Pancreas (tissue), 10 donors: ENCODE data around the gene VARS1. TPM values are rescaled to one million over a fixed set of nuclear protein-coding genes. Genes with fewer than 3 reads are reported as not detected.
A peak's percentile ranks its signal among the peaks of the same experiment; 100 is the strongest.

Experiments
- ATAC-seq, 4 donors: fragments of 200-7000 bp; cut with Tn5 transposase; one replicate each; pipeline versions ENCODE4 v1.8.0 to v1.9.1; 2020; ENCODE audit warnings: mild to moderate bottlenecking in 4 of 4, moderate library complexity in 4 of 4
- DNase-seq, 6 donors: peaks; one replicate each; pipeline ENCODE4 v3.0.0-alpha.2; 2020
- FAIRE-seq: peaks from 2 replicates; lab custom pipeline; 2012; peaks lifted over from hg19 to GRCh38; lab: Jason Lieb, UNC
- H3K27ac ChIP-seq, 4 donors: fragments of 200-600 bp; sonication (generic); 1 replicate in 3 of 4; 2 replicates in 1 of 4; pipeline versions ENCODE4 v1.5.0 to v1.8.0; 2020
- H3K27me3 ChIP-seq, 4 donors: fragments of 200-600 bp; one replicate each; pipeline ENCODE4 v1.8.0; 2021
- H3K36me3 ChIP-seq, 3 donors: fragments of 200-600 bp; sonication (generic) in 1 of 3; one replicate each; pipeline versions ENCODE4 v1.5.0 to v1.8.0; 2020 to 2021
- H3K4me1 ChIP-seq, 3 donors: fragments of 200-600 bp; one replicate each; pipeline ENCODE4 v1.8.0; 2021
- H3K4me3 ChIP-seq, 4 donors: fragments of 200-600 bp; sonication (generic) in 2 of 4; one replicate each; pipeline versions ENCODE4 v1.5.0 to v1.8.0; 2020 to 2021
- H3K9me3 ChIP-seq, 4 donors: fragments of 200-600 bp; one replicate each; pipeline ENCODE4 v1.8.0; 2021
- WGBS, 2 donors: extraction: QIAGEN DNeasy Blood & Tissue Kit; methylation state at CpG; one replicate each; pipeline ENCODE4 v1.1.7; 2013; 5-methylcytosine and 5-hydroxymethylcytosine counted together
- intact Hi-C, 3 donors: fragments of 100-400 bp; cut with DNase I; formaldehyde crosslinking; loops; one replicate each; pipeline versions ENCODE4 v1.11.1 to v1.14.2; 2022
- polyA plus RNA-seq, 2 donors: library from polyadenylated mRNA; stranded (reverse); fragments of 200-250 nt; gene quantifications; one replicate each; pipeline ENCODE4 v1.2.3, GENCODE V29; 2013
- total RNA-seq, 6 donors: library from RNA; stranded (reverse); fragmentation: NEBNext Ultra II Directional in 4 of 6; extraction: Animal tissue kit (Norgen Biotek cat#: 25700) in 4 of 6; gene quantifications; one replicate each; pipeline versions ENCODE4 v1.2.1 to v1.2.4, GENCODE V29; 2021 to 2023
- TF ChIP-seq, protein P1 (sequence below), 4 donors: fragments of 200-600 bp; sonication (generic) in 3 of 4; IDR thresholded peaks; one replicate each; pipeline versions ENCODE4 v1.5.0 to v1.8.0; 2021; ENCODE audit warnings: antibody characterized with exemption in 4 of 4
- donor health status: healthy with polysubstance abuse.
- donor health status: DM: no; HTN: no; CAD: no; lungs with moderate emphysema.
- donor health status: DM: no; HTN: no; CAD: no.
- donor health status: control.
- donor health status: control.
- donor health status: Bipolar disorder and iron deficiency.
- donor health status: DM: yes; HTN: yes; CAD: no.
- donor health status: DM: no; HTN: no; CAD: no.
- donor health status: DM: no; HTN: no; CAD: no.
- donor health status: DM: yes; HTN: yes; CAD: no.

Gene VARS1
- total and polyA plus RNA-seq, 8 donors, result 22.0 to 67.3 (median 36.3) TPM

GRCh38 chr6:31779908-31780307, 15.6 kb downstream of the VARS1 start:
- H3K9me3 ChIP-seq, result no peaks in the 10 kb centered on the region
- ATAC-seq (no peak), DNase-seq (peak in 1 of 6 donors; percentile 73), FAIRE-seq (no peak)
- intact Hi-C loops, result loop anchor here in 1 of 3 donors (10.0 kb wide), 1 partner anchor 55 kb away; no protein-coding TSS in a partner anchor
- peaks cover 0 to 36% (median 32%) of the 10 kb centered on the region in 3 donors for H3K36me3 ChIP-seq
- no peak overlapping the region for H3K27ac ChIP-seq
- no peak overlapping the region for H3K4me3 ChIP-seq
- 92 to 95% methylated on average over 10 of the region's 10 CpGs for WGBS, 2 donors
- TF ChIP-seq, protein P1, sequence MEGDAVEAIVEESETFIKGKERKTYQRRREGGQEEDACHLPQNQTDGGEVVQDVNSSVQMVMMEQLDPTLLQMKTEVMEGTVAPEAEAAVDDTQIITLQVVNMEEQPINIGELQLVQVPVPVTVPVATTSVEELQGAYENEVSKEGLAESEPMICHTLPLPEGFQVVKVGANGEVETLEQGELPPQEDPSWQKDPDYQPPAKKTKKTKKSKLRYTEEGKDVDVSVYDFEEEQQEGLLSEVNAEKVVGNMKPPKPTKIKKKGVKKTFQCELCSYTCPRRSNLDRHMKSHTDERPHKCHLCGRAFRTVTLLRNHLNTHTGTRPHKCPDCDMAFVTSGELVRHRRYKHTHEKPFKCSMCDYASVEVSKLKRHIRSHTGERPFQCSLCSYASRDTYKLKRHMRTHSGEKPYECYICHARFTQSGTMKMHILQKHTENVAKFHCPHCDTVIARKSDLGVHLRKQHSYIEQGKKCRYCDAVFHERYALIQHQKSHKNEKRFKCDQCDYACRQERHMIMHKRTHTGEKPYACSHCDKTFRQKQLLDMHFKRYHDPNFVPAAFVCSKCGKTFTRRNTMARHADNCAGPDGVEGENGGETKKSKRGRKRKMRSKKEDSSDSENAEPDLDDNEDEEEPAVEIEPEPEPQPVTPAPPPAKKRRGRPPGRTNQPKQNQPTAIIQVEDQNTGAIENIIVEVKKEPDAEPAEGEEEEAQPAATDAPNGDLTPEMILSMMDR (IDR thresholded peaks at IDR 0.05), result no peak
- peaks cover 5 to 8% (median 6%) of the 10 kb centered on the region in 3 donors for H3K4me1 ChIP-seq
- no peaks in the 10 kb centered on the region for H3K27me3 ChIP-seq

GRCh38 chr6:31778999-31779885, 16.3 kb downstream of the VARS1 start:
- no peaks in the 10 kb centered on the region for H3K9me3 ChIP-seq
- H3K36me3 ChIP-seq, result peaks cover 0 to 32% (median 30%) of the 10 kb centered on the region in 3 donors
- no peaks in the 10 kb centered on the region for H3K27me3 ChIP-seq
- peaks cover 5 to 8% (median 6%) of the 10 kb centered on the region in 3 donors for H3K4me1 ChIP-seq
- FAIRE-seq (no peak), ATAC-seq (no peak), DNase-seq (peak in 1 of 6 donors; percentile 77)
- intact Hi-C loops, result loop anchor here in 1 of 3 donors (10.0 kb wide), 1 partner anchor 56 kb away; no protein-coding TSS in a partner anchor
- H3K4me3 ChIP-seq, result no peak overlapping the region
- 89 to 93% methylated on average over 40 to 43 of the region's 43 CpGs for WGBS, 2 donors
- H3K27ac ChIP-seq, result no peak overlapping the region
- TF ChIP-seq, protein P1 (IDR thresholded peaks at IDR 0.05), result no peak

DNA sequence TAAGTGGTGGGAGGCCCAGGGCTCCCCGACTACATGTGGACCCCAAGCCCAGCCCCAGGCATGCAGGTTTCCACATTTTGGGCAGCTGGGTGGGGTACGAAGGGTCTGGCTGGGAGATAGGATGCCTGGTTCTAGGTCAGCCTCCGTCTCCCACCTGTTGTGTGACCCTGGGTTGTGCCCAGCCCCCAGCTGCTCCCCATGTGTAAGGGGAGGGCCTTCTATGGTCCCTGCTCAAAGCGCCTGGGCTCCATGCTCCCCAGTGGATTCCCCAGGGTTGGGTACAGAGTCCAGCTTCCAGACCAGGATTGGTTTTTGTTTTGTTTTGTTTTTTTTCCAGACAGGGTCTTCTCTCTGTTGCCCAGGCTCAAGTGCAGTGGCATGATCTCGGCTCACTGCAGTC, 17.4 kb downstream of the VARS1 start:
- no peak overlapping the region for H3K27ac ChIP-seq
- 86 to 96% methylated on average over 5 of the region's 5 CpGs for WGBS, 2 donors

GRCh38 chr6:31777667-31778050, 17.9 kb downstream of the VARS1 start:
- TF ChIP-seq, protein P1 (IDR thresholded peaks at IDR 0.05), result no peak
- no peaks in the 10 kb centered on the region for H3K9me3 ChIP-seq
- peak in 1 of 6 donors; percentile 34 for DNase-seq
- H3K36me3 ChIP-seq, result peaks cover 0 to 30% (median 20%) of the 10 kb centered on the region in 3 donors
- no peak for ATAC-seq
- intact Hi-C loops, result loop anchor here in 1 of 3 donors (10.0 kb wide), 1 partner anchor 57 kb away; no protein-coding TSS in a partner anchor
- WGBS, 2 donors, result 79 to 95% methylated on average over 5 of the region's 5 CpGs
- H3K4me3 ChIP-seq, result no peak overlapping the region
- FAIRE-seq, result no peak
- H3K4me1 ChIP-seq, result peaks cover 5 to 8% (median 6%) of the 10 kb centered on the region in 3 donors
- H3K27ac ChIP-seq, result peak overlapping the region in 3 of 4 donors; percentile 59 to 78 (median 75)
- H3K27me3 ChIP-seq, result no peaks in the 10 kb centered on the region

More for the DNA sequence above, 17.4 kb downstream of the VARS1 start:
- DNase-seq, result peak in 1 of 6 donors; percentile 47
- no peaks in the 10 kb centered on the region for H3K9me3 ChIP-seq
- H3K27me3 ChIP-seq, result no peaks in the 10 kb centered on the region
- H3K4me1 ChIP-seq, result peaks cover 5 to 8% (median 6%) of the 10 kb centered on the region in 3 donors
- TF ChIP-seq, protein P1 (IDR thresholded peaks at IDR 0.05), result no peak
- H3K36me3 ChIP-seq, result peaks cover 0 to 32% (median 25%) of the 10 kb centered on the region in 3 donors
- no peak for ATAC-seq
- no peak for FAIRE-seq
- intact Hi-C loops, result loop anchor here in 1 of 3 donors (10.0 kb wide), 1 partner anchor 57 kb away; no protein-coding TSS in a partner anchor
- H3K4me3 ChIP-seq, result no peak overlapping the region
